HG03159 (cell line): ENCODE results near the gene COL6A1.

Experiments
- ATAC-seq: cut with Tn5 transposase; IDR thresholded peaks from one replicate; pipeline ENCODE4 v1.9.1; 2021; ENCODE audit warnings: mild to moderate bottlenecking, moderate library complexity; ENCODE audit not compliant: unreplicated experiment

Gene COL6A1

DNA sequence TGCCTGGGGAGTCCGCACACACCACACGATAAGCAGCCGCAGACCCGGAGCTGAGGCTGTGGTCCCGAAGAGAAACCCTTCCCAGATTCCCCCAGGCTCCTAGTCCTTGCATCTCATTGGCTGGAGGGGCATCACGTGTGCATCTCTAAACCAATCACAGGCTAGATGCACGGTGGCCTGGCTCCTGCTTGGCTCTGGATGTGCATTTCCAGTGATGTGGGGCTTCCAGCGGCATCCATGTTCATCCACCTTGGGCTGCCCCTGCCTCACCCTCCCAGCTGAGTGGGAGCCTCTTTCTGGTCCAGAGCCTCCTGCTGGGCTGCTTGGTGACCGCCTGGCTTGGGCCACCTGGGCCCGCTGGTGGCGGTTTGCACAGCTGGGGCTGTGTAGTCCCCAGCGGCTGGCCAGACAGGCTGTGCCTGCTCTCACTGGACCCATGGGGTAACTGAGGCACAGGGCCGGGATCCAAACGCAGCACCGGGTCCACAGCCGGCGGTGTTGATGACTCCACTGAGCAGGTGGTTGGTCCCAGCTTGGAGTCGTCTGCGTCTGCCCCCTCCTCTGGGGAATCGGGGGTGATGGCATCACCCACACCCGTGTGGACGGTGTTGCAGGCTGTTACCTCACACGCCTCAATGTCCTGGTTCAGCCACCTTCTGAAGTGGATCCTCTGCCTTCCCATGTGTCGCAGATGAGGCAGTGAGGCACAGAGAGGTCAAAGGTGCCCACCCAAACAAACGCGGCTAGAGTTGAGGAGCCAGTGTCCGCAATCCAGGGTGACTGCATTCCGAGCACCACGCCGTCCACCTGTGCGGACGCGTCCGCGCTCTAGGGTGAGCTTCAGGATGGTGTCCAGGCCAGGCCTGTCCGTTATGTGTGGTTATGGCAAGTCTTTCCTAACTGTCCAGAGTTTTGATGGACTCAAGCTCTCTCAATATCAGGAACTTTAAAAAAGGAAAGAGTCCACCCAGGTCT is 41.3 kb downstream of the COL6A1 start:
- ATAC-seq: no peak

DNA sequence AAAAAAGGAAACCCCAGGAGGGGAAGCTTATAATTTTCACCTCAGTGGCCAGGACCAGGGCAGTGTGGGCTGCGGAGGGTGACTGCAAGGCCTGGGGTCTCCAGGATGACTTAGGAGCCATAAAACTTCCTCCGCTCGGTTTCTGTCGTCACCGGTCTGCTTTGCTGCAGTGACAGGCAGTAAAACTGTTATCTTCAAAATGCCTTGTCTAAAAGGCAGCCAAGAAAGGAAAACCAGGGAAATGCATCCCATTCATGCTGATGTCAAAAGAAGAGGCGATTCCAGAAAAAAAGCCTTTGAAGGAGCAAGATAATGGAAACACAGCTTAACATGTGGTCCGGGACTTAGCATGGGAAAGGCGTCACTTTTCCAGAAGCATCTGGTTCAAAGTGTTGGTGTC is 42.0 kb downstream of the COL6A1 start:
- ATAC-seq: no peak

DNA sequence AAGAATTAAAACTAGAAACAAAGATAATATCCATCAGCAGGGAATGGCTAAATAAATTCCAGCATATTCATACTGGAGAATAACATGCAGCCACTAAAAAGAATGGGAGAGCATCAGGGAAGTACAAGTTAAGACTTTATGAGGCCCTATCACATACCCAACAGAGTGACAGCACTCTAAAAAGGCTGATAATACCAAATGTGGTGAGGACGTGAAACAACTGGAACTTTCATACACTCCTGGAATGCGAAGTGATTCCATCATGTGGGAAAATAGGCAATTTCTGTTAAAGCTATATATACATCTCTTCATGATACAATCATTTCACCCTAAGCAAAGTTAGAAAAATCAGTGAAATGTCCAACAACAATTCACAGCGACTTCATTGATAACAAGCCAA is 42.6 kb downstream of the COL6A1 start:
- no peak for ATAC-seq

DNA sequence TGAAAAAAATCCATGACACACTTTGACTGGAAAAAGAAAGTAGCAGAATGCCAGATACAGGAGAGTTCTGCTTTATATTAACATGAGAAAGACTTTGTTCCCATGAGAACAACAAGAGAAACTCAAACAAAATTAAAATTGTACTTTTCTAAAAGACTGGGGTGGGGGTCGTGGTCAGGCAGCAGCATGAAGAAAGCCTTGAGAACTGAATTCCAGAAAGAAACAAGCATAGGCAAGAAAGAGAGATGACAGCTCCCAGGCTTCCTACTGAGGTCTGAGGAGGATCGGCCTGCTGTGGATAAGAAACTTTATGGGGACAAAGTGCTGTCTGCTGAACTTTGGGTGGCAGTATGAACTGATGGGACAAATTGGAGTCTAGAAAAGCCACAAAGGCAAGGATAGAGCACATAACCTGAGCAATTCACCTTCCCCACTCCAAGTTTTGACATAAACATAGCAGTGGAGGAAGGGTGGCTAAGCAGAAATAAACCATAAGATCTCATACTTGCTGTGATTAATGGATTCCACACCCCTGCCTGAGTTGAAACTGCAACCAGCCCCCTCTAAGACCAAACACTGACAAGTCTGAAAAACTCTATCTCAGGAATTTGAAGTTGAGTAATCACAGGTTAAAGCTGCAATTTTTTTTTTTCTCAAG is 43.7 kb downstream of the COL6A1 start:
- no peak for ATAC-seq

DNA sequence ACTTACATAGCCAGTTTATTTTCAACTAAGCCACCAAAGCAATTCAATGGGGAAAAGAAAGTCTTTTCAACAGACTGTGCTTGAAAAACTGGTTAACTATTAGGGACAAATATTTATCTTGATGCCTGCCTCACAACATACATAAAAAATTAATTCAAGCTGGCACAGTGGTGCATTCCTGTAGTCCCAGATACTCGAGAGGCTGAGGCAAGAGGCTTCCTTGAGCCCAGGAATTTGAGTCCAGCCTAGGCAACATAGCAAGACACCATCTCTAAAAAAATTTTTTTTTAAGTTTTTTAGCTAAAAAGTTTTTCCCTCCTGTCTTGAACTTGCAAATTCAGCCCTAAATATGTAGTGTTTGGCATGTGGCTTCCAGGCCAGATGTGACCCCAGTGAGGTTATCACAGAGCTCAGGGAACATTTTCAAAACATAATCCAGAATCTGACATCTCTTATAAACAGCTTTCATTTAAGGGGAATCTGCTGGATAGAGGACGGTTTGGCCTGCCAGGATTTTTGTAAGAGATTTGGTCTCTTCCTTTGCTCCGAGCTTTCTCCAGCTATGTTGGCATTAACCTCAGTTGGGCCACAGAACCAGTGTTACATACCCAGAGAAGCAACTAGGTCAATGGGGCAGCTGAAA is 46.4 kb downstream of the COL6A1 start:
- no peak for ATAC-seq

DNA sequence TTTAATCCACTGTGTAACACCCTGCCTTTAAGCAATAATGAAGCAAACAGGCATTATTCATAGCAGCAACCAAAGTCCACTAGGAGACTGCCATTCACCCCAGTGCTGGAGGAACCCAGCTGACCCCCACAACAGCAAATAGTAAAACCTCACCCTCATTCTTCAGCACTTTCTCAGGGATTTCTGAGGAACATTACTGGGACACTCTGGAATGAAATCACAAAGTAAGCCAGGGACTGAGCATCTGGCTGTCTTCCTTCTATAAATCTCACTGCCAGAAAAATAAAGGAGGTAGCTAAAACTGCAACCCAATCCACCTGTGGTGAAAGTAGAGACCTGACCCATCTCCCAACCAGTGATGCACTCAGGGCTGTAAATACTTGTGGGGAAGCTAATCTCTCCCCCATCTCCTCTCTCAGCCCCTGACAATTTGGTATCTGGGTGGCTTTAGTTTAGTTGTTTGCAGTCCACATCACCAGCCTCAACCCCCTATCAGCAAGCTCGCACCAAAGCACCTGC is 47.1 kb downstream of the COL6A1 start:
- ATAC-seq: no peak

DNA sequence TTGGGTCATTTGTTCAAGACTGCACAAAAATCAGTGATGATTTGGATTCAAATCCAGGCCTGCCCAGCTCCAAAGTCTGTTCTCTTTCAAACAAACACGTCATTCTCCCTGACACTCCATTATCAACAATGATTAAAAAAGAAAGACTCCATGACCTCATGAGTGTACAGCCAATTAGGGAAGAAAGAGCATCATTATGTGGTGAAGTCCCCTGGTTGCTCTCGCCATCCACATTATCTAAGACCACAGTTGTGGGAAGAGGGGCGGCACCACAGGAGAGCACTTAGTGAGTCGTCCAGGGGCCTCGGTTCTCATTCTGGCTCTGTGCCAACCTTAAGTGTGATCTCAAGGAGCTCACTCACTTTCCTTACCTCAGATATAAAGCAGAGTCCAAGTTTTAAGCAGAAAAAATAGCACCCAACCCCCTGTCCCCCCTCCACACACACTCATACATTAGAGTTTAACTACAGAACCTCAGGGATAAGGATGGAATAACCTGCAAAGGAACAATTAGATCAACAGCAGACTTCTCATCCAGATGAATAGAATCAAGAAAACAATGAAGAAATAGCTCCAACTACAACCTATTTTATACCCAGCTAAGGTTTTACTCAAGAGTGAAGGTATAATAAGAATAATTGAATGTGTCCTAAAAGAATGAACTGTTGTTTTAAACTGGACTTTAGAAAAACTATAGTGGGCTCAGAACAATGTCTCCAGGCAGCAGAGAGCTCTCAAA is 47.8 kb downstream of the COL6A1 start:
- no peak for ATAC-seq

DNA sequence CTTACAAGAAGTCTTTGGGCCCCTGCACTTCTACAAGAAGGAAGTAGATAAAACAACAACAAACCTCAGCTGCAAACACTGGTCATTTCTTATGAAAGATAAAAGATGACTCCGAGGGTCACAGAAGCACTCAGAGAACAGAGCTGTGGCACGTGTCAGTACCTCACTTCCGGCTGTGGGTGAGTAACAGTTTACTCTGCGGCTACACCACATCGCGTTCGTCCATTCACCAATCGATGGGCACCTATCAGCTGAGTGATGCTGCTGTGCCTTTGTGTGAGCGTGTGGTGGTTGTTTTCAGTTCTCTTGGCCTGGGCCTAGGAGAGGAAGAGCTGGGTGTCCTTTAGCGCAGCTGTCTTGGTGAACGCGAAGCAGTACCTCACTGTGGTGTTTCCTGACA is 49.9 kb downstream of the COL6A1 start:
- ATAC-seq: no peak

DNA sequence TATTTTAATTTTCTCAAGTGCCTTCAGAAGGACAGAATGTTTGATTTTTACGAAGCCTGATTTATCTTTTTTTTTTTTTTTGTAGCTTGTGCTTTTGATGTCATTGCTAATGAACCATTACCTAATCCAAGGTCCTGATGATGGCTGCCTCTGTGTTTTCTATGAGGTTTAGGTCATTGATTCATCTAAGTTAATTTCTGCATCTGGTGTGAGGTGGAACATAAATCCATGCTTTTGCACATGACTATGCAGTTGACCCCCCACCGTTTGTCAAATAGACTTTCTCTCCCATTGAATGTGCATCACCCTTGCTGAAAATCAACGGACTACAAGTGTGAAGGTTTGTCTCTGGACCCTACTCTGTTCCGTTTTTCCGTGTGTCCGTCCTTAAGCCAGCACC is 50.5 kb downstream of the COL6A1 start:
- no peak for ATAC-seq

DNA sequence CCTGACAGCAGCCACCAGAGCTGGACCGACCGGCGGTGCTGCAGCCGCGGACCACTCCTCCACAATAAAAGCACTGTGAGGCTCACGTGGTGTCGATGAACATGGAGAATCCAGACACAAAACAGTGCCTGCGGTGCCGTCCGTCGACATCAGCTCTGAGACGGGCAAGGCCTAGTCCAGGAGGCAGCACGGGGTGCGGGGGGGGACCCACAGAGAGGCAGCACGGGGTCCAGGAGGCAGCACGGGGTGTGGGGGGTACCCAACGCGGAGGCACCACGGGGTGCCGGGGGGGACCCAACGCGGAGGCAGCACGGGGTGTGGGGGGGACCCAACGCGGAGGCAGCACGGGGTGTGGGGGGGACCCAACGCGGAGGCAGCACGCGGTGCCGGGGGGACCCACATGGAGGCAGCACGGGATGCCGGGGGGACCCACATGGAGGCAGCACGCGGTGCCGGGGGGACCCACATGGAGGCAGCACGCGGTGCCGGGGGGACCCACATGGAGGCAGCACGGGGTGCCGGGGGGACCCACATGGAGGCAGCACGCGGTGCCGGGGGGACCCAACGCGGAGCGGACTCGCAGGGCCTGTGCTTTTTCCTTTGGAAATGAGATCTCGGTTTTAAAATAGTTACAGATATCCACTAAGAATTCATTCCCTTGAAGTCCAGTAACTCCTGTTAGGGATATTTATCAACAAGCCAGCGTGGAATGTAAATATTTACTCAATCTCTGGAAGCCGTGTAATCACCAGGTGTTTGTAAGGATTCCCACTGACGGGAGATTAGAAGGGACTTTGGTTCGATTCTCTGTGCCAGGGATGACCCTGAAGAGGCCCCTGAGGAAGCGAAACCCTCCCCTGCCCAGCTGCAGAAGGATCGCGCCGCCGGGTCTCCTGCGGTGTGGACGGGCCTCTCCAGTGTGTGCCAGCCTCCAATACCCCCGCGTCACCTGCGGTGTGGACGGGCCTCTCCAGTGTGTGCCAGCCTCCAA is 52.1 kb downstream of the COL6A1 start:
- no peak for ATAC-seq

DNA sequence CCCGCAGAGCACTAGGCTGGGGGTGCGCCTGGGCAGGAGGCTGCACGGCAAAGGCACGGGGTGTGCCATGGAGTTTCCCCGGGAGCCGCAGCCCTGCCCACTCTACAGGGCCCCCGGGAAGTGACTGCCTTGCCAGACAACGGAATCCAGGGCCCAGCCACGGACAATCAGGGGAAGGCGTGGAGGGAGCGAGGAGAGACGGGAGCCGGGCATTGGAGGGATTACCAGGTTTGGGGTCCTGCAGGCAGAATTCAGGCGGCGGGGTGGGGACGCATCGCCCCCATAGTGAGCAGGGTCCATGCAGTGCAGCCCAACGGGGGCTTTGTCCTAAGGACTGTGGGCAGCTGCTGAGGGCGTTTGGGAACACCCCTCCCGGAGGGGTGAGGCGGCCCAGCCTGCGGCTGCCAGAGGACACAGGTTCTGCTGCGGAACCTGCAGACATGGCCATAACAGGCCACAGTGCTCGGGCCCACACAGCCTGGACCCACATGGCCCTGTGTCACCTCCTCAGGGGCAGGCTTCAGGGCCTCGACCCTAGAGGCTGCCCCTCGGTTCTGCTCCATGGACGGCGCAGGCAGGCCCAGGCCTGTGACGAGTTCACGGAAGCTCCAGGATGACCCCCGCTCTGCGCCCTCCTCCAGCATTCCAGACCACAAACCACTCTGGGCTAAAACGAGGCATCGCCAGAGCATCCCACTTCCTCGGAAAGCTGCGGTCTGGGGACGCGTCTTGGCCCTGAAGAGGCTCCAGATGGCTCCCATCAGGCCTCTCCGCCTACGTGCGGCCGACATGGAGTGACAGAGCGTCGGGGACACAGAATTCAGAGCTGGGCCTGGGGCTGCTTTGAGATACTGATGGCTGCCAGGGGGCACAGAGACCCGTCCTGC is 54.5 kb downstream of the COL6A1 start:
- ATAC-seq: no peak

DNA sequence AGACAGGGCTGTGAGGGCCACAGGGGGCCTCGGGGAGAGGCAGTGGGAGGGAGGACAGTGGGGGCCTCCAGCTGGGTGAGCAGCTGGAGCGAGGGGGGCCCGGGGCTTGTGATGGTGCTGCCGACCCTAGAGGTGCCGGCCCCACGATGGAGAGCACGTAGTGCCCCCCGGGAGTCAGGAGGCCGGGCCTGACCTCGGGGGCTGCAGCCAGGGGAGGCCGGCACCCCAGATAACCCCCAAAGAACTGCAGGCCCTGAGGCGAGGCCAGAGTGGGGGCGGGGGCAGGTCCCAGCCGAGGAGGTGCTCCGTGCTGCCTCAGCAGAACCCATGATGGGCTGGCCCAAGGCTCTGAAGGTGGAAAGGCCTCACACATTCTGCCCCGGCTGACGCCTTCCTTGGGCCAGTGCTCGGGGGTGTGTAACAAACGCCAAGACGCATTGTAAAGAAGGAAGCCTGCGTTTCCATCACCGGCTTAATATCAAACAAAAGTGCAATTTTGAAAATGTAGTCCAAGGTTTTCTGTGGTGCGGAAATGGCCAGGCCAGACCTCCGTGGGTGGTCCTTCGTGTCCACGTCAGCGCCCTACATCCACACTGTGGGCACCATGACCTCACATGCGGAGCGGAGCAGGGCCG is 55.2 kb downstream of the COL6A1 start:
- no peak for ATAC-seq

DNA sequence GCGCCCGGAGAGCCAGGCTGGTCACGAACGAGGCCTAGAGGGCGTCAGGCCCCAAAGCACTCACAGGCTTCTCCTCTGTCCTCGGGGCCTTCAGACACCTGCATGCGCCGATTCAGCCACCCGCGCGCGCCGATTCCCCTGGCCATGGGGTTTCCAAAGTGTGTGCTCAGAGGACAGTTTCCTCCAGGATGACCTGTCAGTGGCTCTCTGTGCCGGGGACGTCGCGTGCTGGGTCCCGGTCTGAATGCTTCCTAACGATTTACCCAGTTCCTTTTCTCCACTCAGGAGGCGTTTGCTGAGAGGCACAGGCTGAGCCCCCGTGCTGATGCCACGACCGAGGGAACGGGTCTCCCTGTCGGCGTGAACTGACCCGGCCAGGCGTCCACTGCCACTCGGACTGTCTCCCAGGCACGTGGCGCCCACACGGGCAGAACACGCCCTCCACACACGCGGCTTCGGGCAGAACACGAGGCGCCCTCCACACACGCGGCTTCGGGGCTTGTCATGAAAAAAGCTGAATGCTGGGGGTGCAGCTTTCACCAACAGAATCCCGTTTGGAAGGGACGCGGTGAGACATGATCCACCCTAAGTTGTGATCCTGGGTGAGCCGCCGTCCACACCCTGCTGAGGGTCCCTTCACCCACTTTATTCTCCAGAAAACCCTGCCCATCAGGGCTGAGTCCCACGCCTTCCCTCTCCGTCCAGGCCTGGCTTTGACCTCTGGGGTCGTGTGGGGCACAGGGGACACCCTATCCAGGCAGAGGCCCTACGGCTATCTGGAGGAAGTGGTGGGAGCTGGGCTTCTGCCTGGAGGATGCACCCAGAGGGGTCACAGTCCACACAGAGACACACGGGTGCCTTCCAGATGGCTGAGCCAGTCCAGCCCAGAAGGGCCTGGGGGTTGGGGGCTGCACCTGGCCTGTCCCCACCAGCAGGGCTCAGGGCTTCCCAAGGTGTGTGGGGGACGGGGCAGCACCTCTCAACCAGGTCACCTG is 56.1 kb downstream of the COL6A1 start:
- no peak for ATAC-seq

DNA sequence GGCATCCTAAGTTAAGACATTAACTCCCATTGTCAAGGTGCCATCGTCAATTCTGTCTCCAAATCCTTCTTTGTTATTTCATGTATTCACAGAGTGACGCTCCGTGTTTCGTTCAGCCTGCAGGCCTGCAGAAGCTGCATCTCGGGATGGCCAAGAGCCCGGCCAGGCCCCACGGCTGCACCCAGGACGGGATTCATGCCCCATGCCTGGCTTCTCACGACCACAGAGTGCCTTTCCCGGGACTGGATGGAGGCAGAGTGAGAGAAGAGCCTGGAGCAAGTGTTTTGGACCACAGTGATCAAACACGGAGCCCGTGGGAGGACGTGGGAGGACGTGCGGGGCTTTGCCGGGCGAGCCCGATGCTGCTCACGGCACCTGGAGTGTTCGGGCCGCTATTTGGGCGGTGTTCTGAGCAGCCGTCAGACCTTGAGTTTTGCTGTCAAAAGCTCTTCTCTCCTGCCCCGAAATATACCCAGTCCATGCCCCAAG is 56.8 kb downstream of the COL6A1 start:
- no peak for ATAC-seq

DNA sequence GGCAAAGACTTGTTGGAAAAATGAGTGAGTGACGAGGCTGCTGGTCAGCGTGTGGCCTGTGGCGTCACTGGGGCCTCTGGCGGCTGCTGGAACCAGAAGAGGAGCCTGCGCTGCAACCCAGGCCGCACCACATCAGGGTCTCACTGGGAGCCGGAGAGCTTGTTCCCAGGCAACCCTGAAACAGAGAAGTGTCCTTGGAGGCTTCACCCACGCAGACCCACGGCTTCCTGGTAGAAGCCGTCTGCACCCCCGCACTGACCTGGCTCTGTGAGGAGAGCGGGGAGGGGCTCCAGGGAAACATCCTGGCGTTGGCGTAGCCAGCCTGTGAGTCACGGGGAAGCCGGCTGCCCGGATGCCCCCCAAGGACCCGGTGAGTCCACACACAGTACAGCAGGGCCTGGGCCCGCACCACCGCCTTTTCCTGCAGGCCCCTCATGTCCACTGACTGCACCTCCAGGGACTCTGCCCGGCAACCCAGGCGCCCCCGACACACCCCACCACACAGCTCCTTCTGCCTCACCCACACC is 57.4 kb downstream of the COL6A1 start:
- no peak for ATAC-seq

DNA sequence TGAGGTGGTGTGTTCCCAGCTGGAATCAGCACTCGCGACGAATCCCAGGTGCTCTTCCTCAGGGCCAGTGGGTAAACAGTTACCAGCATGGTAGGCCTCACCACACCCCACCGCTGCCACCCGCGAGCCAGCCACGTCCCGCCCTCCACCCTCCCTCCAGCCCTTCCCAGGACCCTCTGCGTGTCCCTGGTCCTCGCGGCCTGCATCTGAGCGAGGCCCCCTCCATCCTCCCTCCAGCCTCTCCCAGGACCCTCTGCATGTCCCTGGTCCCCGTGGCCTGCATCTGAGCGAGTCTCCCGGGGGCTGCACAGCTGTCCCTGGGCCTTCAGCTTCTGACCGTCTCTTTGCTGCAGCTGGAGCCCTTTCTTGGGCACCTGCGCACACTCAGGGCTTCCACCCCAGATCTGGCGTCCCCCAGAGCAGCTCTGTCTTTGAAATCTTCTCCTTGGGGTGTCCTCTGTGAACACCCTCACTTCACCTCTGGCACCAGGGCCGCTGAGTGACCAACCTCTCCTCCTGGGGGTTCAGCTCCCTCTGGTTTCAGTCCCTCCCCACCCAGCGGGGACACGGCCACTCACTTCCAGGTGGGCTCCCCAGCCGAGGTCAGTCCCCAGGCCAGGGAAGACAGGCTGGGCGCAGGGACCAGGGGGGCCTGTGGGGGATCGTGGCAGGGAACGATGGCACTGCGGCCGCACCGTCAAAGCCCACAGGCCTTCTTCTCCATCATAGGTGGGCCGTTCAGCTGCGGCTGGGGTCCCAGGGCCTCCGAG is 58.5 kb downstream of the COL6A1 start:
- no peak for ATAC-seq
